HEK293 (cell line): Measurements from ENCODE around the gene DVL1.

ENCODE experiments used
- CTCF ChIA-PET: fragments of 350-600 bp; formaldehyde crosslinking; extraction: SDS; loops from one replicate; lab custom pipeline; 2021; ENCODE audit warnings: antibody characterized with exemption; lab: Yijun Ruan, JAX
- POLR2A ChIA-PET: fragments of 300-600 bp; formaldehyde crosslinking; extraction: SDS; loops from one replicate; lab custom pipeline; 2020; ENCODE audit warnings: antibody characterized with exemption, inconsistent platforms; lab: Yijun Ruan, JAX
- H3K27ac ChIP-seq: fragments of 200-500 bp; sonication (Bioruptor generic); 2 replicates; pipeline ENCODE4 v1.5.1; 2014; ENCODE audit warnings: low read depth, low read length, control low read depth, inconsistent platforms; ENCODE audit errors: extremely low read depth
- H3K36me3 ChIP-seq, 2 experiments: fragments of 200-500 bp in 1 of 2; sonication (Bioruptor generic) in 1 of 2; 1 replicate in 1 of 2; 2 replicates in 1 of 2; pipeline ENCODE4 v1.5.1; 2014 to 2017; ENCODE audit warnings: inconsistent platforms in 2 of 2, low read length in 2 of 2; ENCODE audit not compliant: control insufficient read depth in 2 of 2, insufficient read depth in 1 of 2
- H3K4me1 ChIP-seq: fragments of 200-500 bp; sonication (Bioruptor generic); 2 replicates; pipeline ENCODE4 v1.5.1; 2014; ENCODE audit warnings: mild to moderate bottlenecking, low read length, inconsistent platforms; ENCODE audit not compliant: control insufficient read depth, insufficient read depth
- H3K4me3 ChIP-seq: 2 replicates; pipeline ENCODE4 v1.5.1; 2011; ENCODE audit warnings: low read depth, mild to moderate bottlenecking, control low read depth, low read length, moderate library complexity
- H3K9me3 ChIP-seq: fragments of 200-500 bp; sonication (Bioruptor generic); 2 replicates; pipeline ENCODE4 v1.5.1; 2014; ENCODE audit warnings: low read depth, low read length, inconsistent platforms; ENCODE audit not compliant: control insufficient read depth, insufficient read depth
- BCL11A ChIP-seq: fragments of 450-650 bp; formaldehyde crosslinking; IDR thresholded peaks from 2 replicates; pipeline ENCODE4 v1.5.1; 2016; ENCODE audit warnings: low read depth, missing biosample characterization, missing genetic modification characterization
- HIC1 ChIP-seq: fragments of 450-650 bp; formaldehyde crosslinking; IDR thresholded peaks from 2 replicates; pipeline ENCODE4 v1.5.1; 2016; ENCODE audit warnings: missing biosample characterization, missing genetic modification characterization
- PRDM10 ChIP-seq: fragments of 450-650 bp; formaldehyde crosslinking; IDR thresholded peaks from 2 replicates; pipeline ENCODE4 v1.5.1; 2016; ENCODE audit warnings: missing biosample characterization, missing genetic modification characterization
- TCF7L2 ChIP-seq: IDR thresholded peaks from 2 replicates; pipeline ENCODE4 v1.6.1; 2011; ENCODE audit warnings: low read depth, mild to moderate bottlenecking, inconsistent platforms, low read length, moderate library complexity, borderline replicate concordance
- ZBTB17 ChIP-seq: fragments of 450-650 bp; formaldehyde crosslinking; IDR thresholded peaks from 2 replicates; pipeline ENCODE4 v1.5.1; 2016; ENCODE audit warnings: missing biosample characterization, missing genetic modification characterization
- ZBTB7A ChIP-seq: fragments of 450-650 bp; formaldehyde crosslinking; IDR thresholded peaks from 2 replicates; pipeline ENCODE4 v1.5.1; 2016; ENCODE audit warnings: low read depth, missing biosample characterization, missing genetic modification characterization
- ZFP3 ChIP-seq: fragments of 450-650 bp; formaldehyde crosslinking; IDR thresholded peaks from 2 replicates; pipeline ENCODE4 v1.5.1; 2016; ENCODE audit warnings: low read depth, missing biosample characterization, missing genetic modification characterization
- ZNF114 ChIP-seq: fragments of 450-650 bp; formaldehyde crosslinking; IDR thresholded peaks from 2 replicates; pipeline ENCODE4 v1.5.0; 2017; ENCODE audit warnings: missing biosample characterization, missing genetic modification characterization
- ZNF138 ChIP-seq: fragments of 450-650 bp; formaldehyde crosslinking; IDR thresholded peaks from 2 replicates; pipeline ENCODE4 v1.5.1; 2016; ENCODE audit warnings: missing biosample characterization, missing genetic modification characterization, borderline replicate concordance
- ZNF148 ChIP-seq: fragments of 450-650 bp; formaldehyde crosslinking; IDR thresholded peaks from 2 replicates; pipeline ENCODE4 v1.5.0; 2017; ENCODE audit warnings: missing biosample characterization, missing genetic modification characterization, borderline replicate concordance
- ZNF174 ChIP-seq: fragments of 450-650 bp; formaldehyde crosslinking; IDR thresholded peaks from 2 replicates; pipeline ENCODE4 v1.5.0; 2017; ENCODE audit warnings: missing biosample characterization, mild to moderate bottlenecking, missing genetic modification characterization
- ZNF175 ChIP-seq: fragments of 450-650 bp; formaldehyde crosslinking; IDR thresholded peaks from 2 replicates; pipeline ENCODE4 v1.5.1; 2016; ENCODE audit warnings: missing biosample characterization, missing genetic modification characterization
- ZNF214 ChIP-seq: fragments of 450-650 bp; formaldehyde crosslinking; IDR thresholded peaks from 2 replicates; pipeline ENCODE4 v1.5.1; 2017; ENCODE audit warnings: missing biosample characterization, mild to moderate bottlenecking, missing genetic modification characterization, borderline replicate concordance
- ZNF292 ChIP-seq: fragments of 450-650 bp; formaldehyde crosslinking; IDR thresholded peaks from 2 replicates; pipeline ENCODE4 v1.5.1; 2016; ENCODE audit warnings: low read depth, missing biosample characterization, missing genetic modification characterization, borderline replicate concordance
- ZNF302 ChIP-seq: fragments of 450-650 bp; formaldehyde crosslinking; IDR thresholded peaks from 2 replicates; pipeline ENCODE4 v1.5.1; 2016; ENCODE audit warnings: missing biosample characterization, missing genetic modification characterization, low read depth
- ZNF311 ChIP-seq: fragments of 450-650 bp; formaldehyde crosslinking; IDR thresholded peaks from 2 replicates; pipeline ENCODE4 v1.5.1; 2017; ENCODE audit warnings: missing biosample characterization, missing genetic modification characterization, borderline replicate concordance
- ZNF354C ChIP-seq: fragments of 450-650 bp; formaldehyde crosslinking; IDR thresholded peaks from 2 replicates; pipeline ENCODE4 v1.5.1; 2016; ENCODE audit warnings: missing biosample characterization, missing genetic modification characterization, low read depth, borderline replicate concordance
- ZNF391 ChIP-seq: fragments of 450-650 bp; formaldehyde crosslinking; IDR thresholded peaks from 2 replicates; pipeline ENCODE4 v1.5.1; 2016; ENCODE audit warnings: low read depth, missing biosample characterization, missing genetic modification characterization, borderline replicate concordance
- ZNF449 ChIP-seq: fragments of 450-650 bp; formaldehyde crosslinking; IDR thresholded peaks from 2 replicates; pipeline ENCODE4 v1.5.1; 2017; ENCODE audit warnings: missing biosample characterization, mild to moderate bottlenecking, missing genetic modification characterization, moderate library complexity
- ZNF488 ChIP-seq: fragments of 450-650 bp; formaldehyde crosslinking; IDR thresholded peaks from 2 replicates; pipeline ENCODE4 v1.5.1; 2016; ENCODE audit warnings: missing biosample characterization, missing genetic modification characterization
- ZNF521 ChIP-seq: fragments of 450-650 bp; formaldehyde crosslinking; IDR thresholded peaks from 2 replicates; pipeline ENCODE4 v1.5.1; 2017; ENCODE audit warnings: missing biosample characterization, mild to moderate bottlenecking, missing genetic modification characterization
- ZNF610 ChIP-seq: fragments of 450-650 bp; formaldehyde crosslinking; IDR thresholded peaks from 2 replicates; pipeline ENCODE4 v1.5.1; 2016; ENCODE audit warnings: missing biosample characterization, missing genetic modification characterization, borderline replicate concordance
- ZNF707 ChIP-seq: fragments of 450-650 bp; formaldehyde crosslinking; IDR thresholded peaks from 2 replicates; pipeline ENCODE4 v1.5.1; 2016; ENCODE audit warnings: missing biosample characterization, missing genetic modification characterization
- ZNF791 ChIP-seq: fragments of 450-650 bp; formaldehyde crosslinking; IDR thresholded peaks from 2 replicates; pipeline ENCODE4 v1.5.1; 2016; ENCODE audit warnings: missing biosample characterization, missing genetic modification characterization
- ZSCAN23 ChIP-seq: fragments of 450-650 bp; formaldehyde crosslinking; IDR thresholded peaks from 2 replicates; pipeline ENCODE4 v1.5.1; 2016; ENCODE audit warnings: missing biosample characterization, missing genetic modification characterization

The DVL1 gene

GRCh38 chr1:1364266-1364665, 15.0 kb upstream of the DVL1 start:
- CTCF ChIA-PET: interaction anchor here (0.6 kb wide), 1 partner anchor 629 kb away, joined by 3 read pairs; no protein-coding TSS in a partner anchor
- H3K9me3 ChIP-seq: no peaks in the 10 kb centered on the region
- H3K4me1 ChIP-seq: no peaks in the 10 kb centered on the region
- no peak overlapping the region for H3K27ac ChIP-seq
- TF ChIP-seq ZNF174 (tag by site-specific recombination) (no peak), HIC1 (no peak), ZNF521 (tag by site-specific recombination) (no peak), ZNF138 (tag by site-specific recombination) (no peak), ZNF449 (tag by site-specific recombination) (no peak), ZNF791 (no peak), ZNF610 (no peak), PRDM10 (tag by site-specific recombination) (no peak), ZNF292 (no peak), ZNF175 (tag by site-specific recombination) (no peak), ZNF707 (tag by site-specific recombination) (no peak)
- TF ChIP-seq, all 188 proteins: peak for 0
- Histone ChIP-seq H3K36me3 (no peaks in the 10 kb centered on the region), H3K4me3 (no peak overlapping the region)
- POLR2A ChIA-PET: no interaction called here

- Histone ChIP-seq H3K4me1 (no peaks in the 10 kb centered on the region), H3K36me3 (no peaks in the 10 kb centered on the region), H3K27ac (0 out of 2 replicates have a peak overlapping the region, but pooled peaks have one; percentile 4), H3K4me3 (no peak overlapping the region), H3K9me3 (no peaks in the 10 kb centered on the region)
- ChIA-PET POLR2A (no interaction called here), CTCF (interaction anchor here (0.9 kb wide), 1 partner anchor 12 kb away, joined by 3 read pairs; no protein-coding TSS in a partner anchor)
- TF ChIP-seq ZNF488 (no peak), ZBTB17 (tag by site-specific recombination) (peak; percentile 92), ZFP3 (tag by site-specific recombination) (no peak), ZNF391 (tag by site-specific recombination) (no peak), BCL11A (no peak), ZBTB7A (no peak), ZNF302 (tag by site-specific recombination) (no peak), ZNF311 (tag by site-specific recombination) (no peak), ZSCAN23 (no peak), ZNF354C (no peak), ZNF148 (tag by site-specific recombination) (no peak), TCF7L2 (no peak), ZNF114 (no peak), ZNF214 (tag by site-specific recombination) (no peak), ZNF174 (tag by site-specific recombination) (no peak), ZNF521 (tag by site-specific recombination) (no peak)
Observed at GRCh38 chr1:1361982-1362423, 12.8 kb upstream of the DVL1 start.
